Caco-2 (cell line): ENCODE data around the gene UGT1A8. TPM values are rescaled to one million over a fixed set of nuclear protein-coding genes. Genes with fewer than 3 reads are reported as not detected.
A peak's percentile ranks its signal among the peaks of the same experiment; 100 is the strongest.
"Not testable (repeated sequence)": the region's sequence is repeated elsewhere in the genome, so short reads cannot be mapped to it uniquely, and the experiment has no call there.

ENCODE experiments used
- Bru-seq: library from RNA; stranded (reverse); fragments of 400-500 nt; gene quantifications from one replicate; lab custom pipeline; 2021; lab: Mats Ljungman, UMichigan
- BruChase-seq, 2 experiments: library from RNA; stranded (reverse); fragments of 400-500 nt; gene quantifications; one replicate each; lab custom pipeline; 2021; lab: Mats Ljungman, UMichigan
- BruUV-seq: library from RNA; stranded (reverse); fragments of 400-500 nt; replicated peaks from 2 replicates; lab custom pipeline; 2021; lab: Mats Ljungman, UMichigan
- CTCF ChIA-PET: fragments of 300-600 bp; sonication (Branson Sonifier 250); formaldehyde crosslinking; loops from one replicate; lab custom pipeline; 2022; ENCODE audit warnings: antibody characterized with exemption; lab: Charles Lee
- POLR2A ChIA-PET: fragments of 300-600 bp; sonication (Branson Sonifier 250); formaldehyde crosslinking; loops from one replicate; lab custom pipeline; 2022; ENCODE audit warnings: antibody characterized with exemption; lab: Charles Lee
- DNase-seq, 2 experiments: peaks; one replicate each; pipeline versions ENCODE4 v3.0.0 to v3.0.0-alpha.2; 2020 to 2022
- H3K27me3 ChIP-seq: replicated peaks from 2 replicates; pipeline ENCODE4 v1.6.0; 2011; ENCODE audit warnings: low read length; ENCODE audit not compliant: control insufficient read depth, insufficient read depth
- H3K36me3 ChIP-seq: 2 replicates; pipeline ENCODE4 v1.5.1; 2011; ENCODE audit warnings: low read length; ENCODE audit not compliant: control insufficient read depth, insufficient read depth
- H3K4me1 ChIP-seq: fragments of 250-450 bp; sonication (Bioruptor Pico); 2 replicates; pipeline ENCODE4 v1.5.1; 2020; ENCODE audit warnings: mild to moderate bottlenecking
- H3K4me3 ChIP-seq: 2 replicates; pipeline ENCODE4 v1.5.1; 2011; ENCODE audit warnings: low read depth, mild to moderate bottlenecking, control low read depth, low read length
- H3K9me3 ChIP-seq: fragments of 250-450 bp; sonication (Bioruptor Pico); 2 replicates; pipeline ENCODE4 v1.5.1; 2020; ENCODE audit warnings: mild to moderate bottlenecking, moderate library complexity
- H3K27ac Mint-ChIP-seq: one replicate; pipeline ENCODE4 v1.8.0; 2022; ENCODE audit warnings: mixed read lengths; ENCODE audit not compliant: unreplicated experiment
- H3K27me3 Mint-ChIP-seq: one replicate; pipeline ENCODE4 v1.8.0; 2022; ENCODE audit warnings: mixed read lengths; ENCODE audit not compliant: insufficient read depth, unreplicated experiment
- H3K36me3 Mint-ChIP-seq: one replicate; pipeline ENCODE4 v1.8.0; 2022; ENCODE audit warnings: mild to moderate bottlenecking, mixed read lengths; ENCODE audit not compliant: insufficient read depth, unreplicated experiment
- H3K4me1 Mint-ChIP-seq: one replicate; pipeline ENCODE4 v1.8.0; 2022; ENCODE audit warnings: low read depth, mixed read lengths; ENCODE audit not compliant: unreplicated experiment
- H3K4me3 Mint-ChIP-seq: one replicate; pipeline ENCODE4 v1.8.0; 2022; ENCODE audit warnings: mild to moderate bottlenecking, moderate library complexity, mixed read lengths; ENCODE audit not compliant: unreplicated experiment
- H3K9me3 Mint-ChIP-seq: one replicate; pipeline ENCODE4 v1.8.0; 2022; ENCODE audit warnings: mixed read lengths; ENCODE audit not compliant: unreplicated experiment
- intact Hi-C: fragments of 100-400 bp; cut with micrococcal nuclease; formaldehyde crosslinking; loops from one replicate; pipeline ENCODE4 v1.10.0; 2022; ENCODE audit not compliant: unreplicated experiment
- long read RNA-seq: library from polyadenylated mRNA; stranded (forward); transcript quantifications from one replicate; pipeline ENCODE4 v2.0.0, GENCODE V29; 2022
- total RNA-seq: library from RNA; stranded (reverse); gene quantifications from 2 replicates; pipeline ENCODE4 v1.2.3, GENCODE V29; 2022
- TF ChIP-seq, protein P1 (sequence below), 2 experiments: fragments of 200-600 bp in 1 of 2; IDR thresholded peaks; 1 replicate in 1 of 2; 2 replicates in 1 of 2; pipeline versions ENCODE4 v1.5.1 to v1.8.0; 2011 to 2022; ENCODE audit warnings: antibody characterized with exemption in 1 of 2, control low read depth in 1 of 2, inconsistent platforms in 1 of 2, low read depth in 1 of 2, low read length in 1 of 2, mild to moderate bottlenecking in 1 of 2, moderate library complexity in 1 of 2; ENCODE audit not compliant: insufficient read depth in 1 of 2, severe bottlenecking in 1 of 2, unreplicated experiment in 1 of 2

The UGT1A8 gene
- 0.14 and 0.50 TPM in 2 replicates for total RNA-seq
- Bru-seq, nascent RNA, result percentile 42 among the genes with signal in this experiment
- percentile 58 among the genes with signal in this experiment for BruChase-seq, experiment 1, labeled RNA remaining after a 2-hour chase
- percentile 49 among the genes with signal in this experiment for BruChase-seq, experiment 2, labeled RNA remaining after a 6-hour chase
- long read RNA-seq, result 0 reads

- CTCF ChIA-PET, DNase-seq, H3K4me1 ChIP-seq, intact Hi-C loops, H3K4me1 Mint-ChIP-seq, H3K36me3 ChIP-seq, BruUV-seq, H3K27me3 ChIP-seq, H3K27me3 Mint-ChIP-seq, H3K4me3 Mint-ChIP-seq, H3K27ac Mint-ChIP-seq, H3K4me3 ChIP-seq, POLR2A ChIA-PET, H3K36me3 Mint-ChIP-seq, H3K9me3 ChIP-seq: not testable (repeated sequence)
- peaks cover 12% of the 10 kb centered on the region for H3K9me3 Mint-ChIP-seq
These were observed at the start of gene UGT1A8 for GRCh38 chr2:233617476-233617875. Gene UGT1A8, plus strand, starts transcription at chr2:233617633. Its CDS starts 75 bp downstream, at chr2:233617708.

- no peaks in the 10 kb centered on the region for H3K36me3 ChIP-seq
- Mint-ChIP-seq H3K4me3 (no peak overlapping the region), H3K27ac (no peak overlapping the region), H3K4me1 (peaks cover 13% of the 10 kb centered on the region), H3K9me3 (no peaks in the 10 kb centered on the region), H3K36me3 (peaks cover 6% of the 10 kb centered on the region), H3K27me3 (peaks cover 2% of the 10 kb centered on the region)
- no peak for DNase-seq
- no peaks in the 10 kb centered on the region for H3K9me3 ChIP-seq
- BruUV-seq, result no TSS peak
- intact Hi-C loops, result no loop called here
- TF ChIP-seq, protein P1, sequence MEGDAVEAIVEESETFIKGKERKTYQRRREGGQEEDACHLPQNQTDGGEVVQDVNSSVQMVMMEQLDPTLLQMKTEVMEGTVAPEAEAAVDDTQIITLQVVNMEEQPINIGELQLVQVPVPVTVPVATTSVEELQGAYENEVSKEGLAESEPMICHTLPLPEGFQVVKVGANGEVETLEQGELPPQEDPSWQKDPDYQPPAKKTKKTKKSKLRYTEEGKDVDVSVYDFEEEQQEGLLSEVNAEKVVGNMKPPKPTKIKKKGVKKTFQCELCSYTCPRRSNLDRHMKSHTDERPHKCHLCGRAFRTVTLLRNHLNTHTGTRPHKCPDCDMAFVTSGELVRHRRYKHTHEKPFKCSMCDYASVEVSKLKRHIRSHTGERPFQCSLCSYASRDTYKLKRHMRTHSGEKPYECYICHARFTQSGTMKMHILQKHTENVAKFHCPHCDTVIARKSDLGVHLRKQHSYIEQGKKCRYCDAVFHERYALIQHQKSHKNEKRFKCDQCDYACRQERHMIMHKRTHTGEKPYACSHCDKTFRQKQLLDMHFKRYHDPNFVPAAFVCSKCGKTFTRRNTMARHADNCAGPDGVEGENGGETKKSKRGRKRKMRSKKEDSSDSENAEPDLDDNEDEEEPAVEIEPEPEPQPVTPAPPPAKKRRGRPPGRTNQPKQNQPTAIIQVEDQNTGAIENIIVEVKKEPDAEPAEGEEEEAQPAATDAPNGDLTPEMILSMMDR (IDR thresholded peaks at IDR 0.05; ENCODE audit: insufficient read depth in 1 of 2, low read depth in 1 of 2, low read length in 1 of 2, severe bottlenecking in 1 of 2, unreplicated experiment in 1 of 2), result no peak
- H3K27me3 ChIP-seq, result no peaks in the 10 kb centered on the region
- CTCF ChIA-PET, result no interaction called here
- no peak overlapping the region for H3K4me3 ChIP-seq
- no peaks in the 10 kb centered on the region for H3K4me1 ChIP-seq
- POLR2A ChIA-PET, result no interaction called here
These were observed 46.4 kb upstream of the UGT1A8 start for GRCh38 chr2:233571001-233571400.

DNA sequence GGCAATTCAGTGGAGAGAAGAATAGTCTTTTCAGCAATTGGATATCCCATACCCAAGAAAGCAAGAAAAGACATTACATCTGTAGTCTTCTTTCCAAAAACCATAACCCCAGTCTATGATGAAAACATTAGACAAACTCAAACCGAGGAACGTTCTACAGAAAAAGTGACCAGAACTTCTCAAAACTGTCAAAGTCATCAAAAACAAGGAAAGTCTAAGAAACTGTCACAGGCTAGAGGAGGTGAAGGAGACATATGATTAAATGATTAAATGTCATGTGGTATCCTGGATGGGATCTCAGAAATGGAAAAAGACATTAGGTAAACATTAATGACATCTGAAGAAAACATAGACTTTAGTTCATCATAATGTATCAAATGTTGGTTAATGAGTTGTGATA, 46.0 kb upstream of the UGT1A8 start:
- Histone ChIP-seq H3K4me1 (no peaks in the 10 kb centered on the region), H3K9me3 (no peaks in the 10 kb centered on the region), H3K36me3 (no peaks in the 10 kb centered on the region), H3K4me3 (no peak overlapping the region), H3K27me3 (no peaks in the 10 kb centered on the region)
- Mint-ChIP-seq H3K4me1 (peaks cover 13% of the 10 kb centered on the region), H3K27me3 (peaks cover 2% of the 10 kb centered on the region), H3K4me3 (no peak overlapping the region), H3K9me3 (no peaks in the 10 kb centered on the region), H3K27ac (no peak overlapping the region), H3K36me3 (peaks cover 3% of the 10 kb centered on the region)
- ChIA-PET POLR2A (no interaction called here), CTCF (no interaction called here)
- intact Hi-C loops, result no loop called here
- no TSS peak for BruUV-seq
- no peak for DNase-seq
- TF ChIP-seq, protein P1 (IDR thresholded peaks at IDR 0.05; ENCODE audit: insufficient read depth in 1 of 2, low read depth in 1 of 2, low read length in 1 of 2, severe bottlenecking in 1 of 2, unreplicated experiment in 1 of 2), result no peak
